Pons (tissue), 1 donor: ENCODE data around the gene KRTAP19-6.
"Not testable (repeated sequence)": the region's sequence is repeated elsewhere in the genome, so short reads cannot be mapped to it uniquely, and the experiment has no call there.

Experiments
- DNase-seq: peaks from one replicate; pipeline ENCODE4 v3.0.0-alpha.2; 2016; ENCODE audit warnings: low spot score

KRTAP19-6 gene

GRCh38 chr21:30541764-30542163 lies at the start of gene KRTAP19-6:
TSS of gene KRTAP19-6 (minus strand) at chr21:30541864. CDS start at chr21:30541833, 31 bp downstream.
- no peak for DNase-seq

- DNase-seq, result no peak
Observed at GRCh38 chr21:30590297-30590696, 48.6 kb upstream of the KRTAP19-6 start, which contains the start of gene KRTAP22-2. TSS of gene KRTAP22-2 (minus strand) at chr21:30590397.

GRCh38 chr21:30582870-30583269 lies 41.2 kb upstream of the KRTAP19-6 start:
- DNase-seq, result no peak

GRCh38 chr21:30580132-30580531 lies 38.5 kb upstream of the KRTAP19-6 start:
- peak; percentile 19 for DNase-seq

GRCh38 chr21:30579346-30579745 lies 37.7 kb upstream of the KRTAP19-6 start:
- DNase-seq, result peak; percentile 30

- DNase-seq, result no peak
Observed at GRCh38 chr21:30577766-30578165, 36.1 kb upstream of the KRTAP19-6 start.

- no peak for DNase-seq
Observed at GRCh38 chr21:30567617-30568016, 26.0 kb upstream of the KRTAP19-6 start.

- no peak for DNase-seq
Observed at GRCh38 chr21:30563630-30564029, 22.0 kb upstream of the KRTAP19-6 start.

GRCh38 chr21:30563072-30563471 lies 21.4 kb upstream of the KRTAP19-6 start:
- DNase-seq, result no peak

- no peak for DNase-seq
Observed at GRCh38 chr21:30561957-30562356, 20.3 kb upstream of the KRTAP19-6 start.

GRCh38 chr21:30561264-30561895 lies 19.7 kb upstream of the KRTAP19-6 start, which contains the start of gene KRTAP19-7:
TSS of gene KRTAP19-7 (minus strand) at chr21:30561314. CDS start at chr21:30561289, 25 bp downstream.
- DNase-seq, result no peak

GRCh38 chr21:30555095-30555494 lies 13.4 kb upstream of the KRTAP19-6 start:
- DNase-seq, result no peak

- DNase-seq, result no peak
Observed at GRCh38 chr21:30552782-30553181, 11.1 kb upstream of the KRTAP19-6 start.

- DNase-seq, result no peak
Observed at GRCh38 chr21:30518876-30519275, 22.8 kb downstream of the KRTAP19-6 start.

GRCh38 chr21:30515681-30516080 lies 26.0 kb downstream of the KRTAP19-6 start:
- no peak for DNase-seq

GRCh38 chr21:30505621-30506205 lies 36.0 kb downstream of the KRTAP19-6 start:
- not testable (repeated sequence) for DNase-seq

GRCh38 chr21:30502041-30502440 lies 39.6 kb downstream of the KRTAP19-6 start, which contains the start of gene KRTAP19-5:
TSS of gene KRTAP19-5 (minus strand) at chr21:30502141. CDS start at chr21:30502090, 51 bp downstream.
- no peak for DNase-seq

- DNase-seq, result no peak
Observed at GRCh38 chr21:30497065-30497464, 44.6 kb downstream of the KRTAP19-6 start, which contains the start of gene KRTAP19-4. TSS of gene KRTAP19-4 (minus strand) at chr21:30497165. CDS start at chr21:30497110, 55 bp downstream.

- DNase-seq, result no peak
Observed at GRCh38 chr21:30491963-30492428, 49.7 kb downstream of the KRTAP19-6 start, which contains the start of gene KRTAP19-3. TSS of gene KRTAP19-3 (minus strand) at chr21:30492013. CDS start at chr21:30491957, 56 bp downstream.
